ENCODE results near the gene MAP3K5.

MAP3K5 gene

DNA sequence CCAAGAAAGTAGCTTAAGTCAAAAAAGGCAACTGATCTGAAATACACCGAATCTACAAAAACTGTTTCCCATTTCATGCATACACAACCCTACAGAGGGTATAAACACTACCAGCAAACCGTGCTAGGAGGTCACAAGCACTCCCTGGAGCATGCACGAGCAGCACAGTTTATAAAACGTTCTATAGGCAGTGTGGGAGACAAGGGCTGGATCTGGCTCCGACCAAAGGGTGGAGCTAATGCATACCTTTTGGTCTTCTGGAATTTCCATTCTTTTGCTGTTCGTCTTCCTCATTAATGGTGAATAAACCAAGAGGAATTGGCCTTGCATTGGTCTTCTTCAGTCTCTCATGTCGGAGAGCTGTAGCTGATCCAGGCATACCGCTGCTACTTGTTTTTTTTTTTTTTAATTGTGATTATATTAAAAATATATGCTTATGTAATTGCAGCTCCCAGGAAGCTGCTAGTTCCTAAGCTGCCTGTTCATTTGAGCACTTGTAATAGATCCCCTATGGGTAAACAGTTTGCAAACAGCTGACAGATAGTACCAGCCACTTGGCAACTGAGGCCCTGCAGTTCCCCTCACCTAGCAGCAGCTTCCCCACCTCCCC is 266.6 kb downstream of the MAP3K5 start:
- H3K36me3 ChIP-seq (ENCODE audit: control insufficient read depth in 1 of 2, insufficient read depth in 2 of 2, low read length in 2 of 2): no peaks in the 10 kb centered on the region
- H3K4me1 ChIP-seq (ENCODE audit: control insufficient read depth in 1 of 2, insufficient read depth in 2 of 2, low read length in 2 of 2): peaks cover 0 to 10% of the 10 kb centered on the region in 2 donors
- H3K27ac ChIP-seq (ENCODE audit: low read length): no peak overlapping the region
- no peaks in the 10 kb centered on the region for H3K9me3 ChIP-seq (ENCODE audit: control insufficient read depth in 1 of 2, low read length in 2 of 2)
- H3K4me3 ChIP-seq (ENCODE audit: low read depth in 1 of 2, low read length in 2 of 2): peak overlapping the region in 1 of 2 donors; percentile 43
- H3K27me3 ChIP-seq (ENCODE audit: low read depth, low read length): no peaks in the 10 kb centered on the region

DNA sequence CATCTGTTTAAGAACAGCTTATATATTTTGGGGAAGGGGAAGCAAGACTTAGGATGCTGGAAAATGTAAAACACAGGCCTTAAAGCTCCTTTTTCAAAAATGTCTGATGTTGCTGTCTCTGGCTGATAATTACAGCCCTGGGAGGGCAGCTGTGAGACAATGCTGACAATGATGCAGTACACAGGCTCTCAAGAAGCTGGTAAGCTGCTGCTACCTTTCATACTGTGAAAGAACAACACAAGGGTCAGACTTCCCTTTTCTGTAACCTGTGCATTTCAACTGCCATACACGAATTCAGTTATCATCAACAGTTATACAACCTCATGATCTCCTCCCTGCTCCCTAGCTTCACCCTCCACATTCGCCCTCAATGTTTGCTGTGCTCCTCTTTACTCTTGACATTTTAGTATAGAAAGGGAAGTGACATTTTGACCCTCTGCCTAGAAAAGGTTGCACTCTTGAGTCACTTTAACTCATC is 267.3 kb downstream of the MAP3K5 start:
- peaks cover 0 to 10% of the 10 kb centered on the region in 2 donors for H3K4me1 ChIP-seq (ENCODE audit: control insufficient read depth in 1 of 2, insufficient read depth in 2 of 2, low read length in 2 of 2)
- H3K27me3 ChIP-seq (ENCODE audit: low read depth, low read length): no peaks in the 10 kb centered on the region
- H3K27ac ChIP-seq (ENCODE audit: low read length): no peak overlapping the region
- H3K9me3 ChIP-seq (ENCODE audit: control insufficient read depth in 1 of 2, low read length in 2 of 2): no peaks in the 10 kb centered on the region
- H3K4me3 ChIP-seq (ENCODE audit: low read depth in 1 of 2, low read length in 2 of 2): no peak overlapping the region
- H3K36me3 ChIP-seq (ENCODE audit: control insufficient read depth in 1 of 2, insufficient read depth in 2 of 2, low read length in 2 of 2): no peaks in the 10 kb centered on the region

DNA sequence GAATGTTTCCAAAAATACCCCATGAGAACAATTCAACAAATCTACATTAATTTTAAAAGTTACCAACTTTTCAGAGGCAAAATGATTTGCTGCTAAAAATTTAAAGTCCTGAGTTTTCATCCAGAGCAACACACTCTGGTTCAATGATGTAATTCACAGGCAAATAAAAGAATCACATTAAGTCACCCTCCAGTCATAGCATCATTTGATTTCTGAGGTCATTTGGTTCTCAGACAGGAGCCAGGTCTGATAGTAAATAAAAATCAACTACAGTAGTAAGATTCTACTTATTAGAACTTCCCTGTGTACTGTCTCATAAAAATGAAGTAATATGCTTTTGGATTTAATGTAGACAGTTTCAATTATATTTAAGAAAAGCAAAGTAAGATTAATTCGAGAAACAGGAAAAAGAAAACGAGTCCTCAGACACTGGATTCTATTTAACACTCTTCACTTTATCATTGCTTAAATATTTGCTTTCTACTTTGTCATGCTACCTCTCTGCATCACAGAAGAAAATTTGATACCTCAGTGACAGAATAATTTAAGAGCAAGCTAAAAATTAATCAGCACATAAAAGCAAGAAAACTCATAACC is 267.8 kb downstream of the MAP3K5 start:
- H3K9me3 ChIP-seq (ENCODE audit: control insufficient read depth in 1 of 2, low read length in 2 of 2): no peaks in the 10 kb centered on the region
- no peaks in the 10 kb centered on the region for H3K27me3 ChIP-seq (ENCODE audit: low read depth, low read length)
- H3K27ac ChIP-seq (ENCODE audit: low read length): no peak overlapping the region
- peaks cover 0 to 10% of the 10 kb centered on the region in 2 donors for H3K4me1 ChIP-seq (ENCODE audit: control insufficient read depth in 1 of 2, insufficient read depth in 2 of 2, low read length in 2 of 2)
- no peak overlapping the region for H3K4me3 ChIP-seq (ENCODE audit: low read depth in 1 of 2, low read length in 2 of 2)
- H3K36me3 ChIP-seq (ENCODE audit: control insufficient read depth in 1 of 2, insufficient read depth in 2 of 2, low read length in 2 of 2): no peaks in the 10 kb centered on the region

DNA sequence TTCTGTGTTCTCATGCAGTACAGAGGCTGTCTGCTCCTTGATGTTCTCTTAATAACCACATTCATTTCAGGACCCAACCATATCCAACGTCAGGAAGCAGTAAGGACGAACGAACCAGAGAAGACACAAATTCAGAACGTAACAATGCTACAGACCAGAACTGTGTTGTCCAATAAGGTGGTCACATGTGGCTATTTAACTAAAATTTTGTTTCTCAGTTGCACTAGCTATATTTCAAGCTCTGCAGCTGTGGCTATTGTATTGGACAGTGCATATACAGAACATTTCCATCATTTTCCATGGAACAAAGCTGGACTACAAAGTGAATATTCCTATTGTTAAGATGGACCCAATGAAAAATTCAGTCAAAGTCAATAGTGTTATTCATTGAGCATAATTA is 269.1 kb downstream of the MAP3K5 start:
- no peaks in the 10 kb centered on the region for H3K27me3 ChIP-seq (ENCODE audit: low read depth, low read length)
- no peaks in the 10 kb centered on the region for H3K9me3 ChIP-seq (ENCODE audit: control insufficient read depth in 1 of 2, low read length in 2 of 2)
- H3K27ac ChIP-seq (ENCODE audit: low read length): no peak overlapping the region
- no peak overlapping the region for H3K4me3 ChIP-seq (ENCODE audit: low read depth in 1 of 2, low read length in 2 of 2)
- H3K4me1 ChIP-seq (ENCODE audit: control insufficient read depth in 1 of 2, insufficient read depth in 2 of 2, low read length in 2 of 2): peaks cover 0 to 10% of the 10 kb centered on the region in 2 donors
- H3K36me3 ChIP-seq (ENCODE audit: control insufficient read depth in 1 of 2, insufficient read depth in 2 of 2, low read length in 2 of 2): no peaks in the 10 kb centered on the region

DNA sequence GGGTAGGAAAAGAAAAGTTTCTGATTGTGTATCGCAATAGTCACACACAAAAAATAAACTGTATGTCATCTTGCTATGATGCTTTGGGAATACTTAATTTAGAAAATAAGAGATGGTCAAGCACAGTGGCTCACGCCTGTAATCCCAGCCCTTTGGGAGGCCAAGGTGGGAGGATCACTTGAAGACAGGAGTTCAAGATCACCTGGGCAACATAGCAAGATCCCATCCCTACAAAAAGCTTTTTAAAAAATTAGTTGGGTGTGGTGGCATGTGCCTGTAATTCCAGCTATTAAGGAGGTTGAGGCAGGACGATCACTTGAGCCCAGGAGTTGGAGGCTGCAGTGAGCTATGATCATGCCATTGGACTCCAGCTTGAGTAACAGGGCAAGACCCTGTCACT is 269.6 kb downstream of the MAP3K5 start:
- Histone ChIP-seq H3K36me3 (ENCODE audit: control insufficient read depth in 1 of 2, insufficient read depth in 2 of 2, low read length in 2 of 2) (no peaks in the 10 kb centered on the region), H3K4me1 (ENCODE audit: control insufficient read depth in 1 of 2, insufficient read depth in 2 of 2, low read length in 2 of 2) (peaks cover 0 to 10% of the 10 kb centered on the region in 2 donors)

DNA sequence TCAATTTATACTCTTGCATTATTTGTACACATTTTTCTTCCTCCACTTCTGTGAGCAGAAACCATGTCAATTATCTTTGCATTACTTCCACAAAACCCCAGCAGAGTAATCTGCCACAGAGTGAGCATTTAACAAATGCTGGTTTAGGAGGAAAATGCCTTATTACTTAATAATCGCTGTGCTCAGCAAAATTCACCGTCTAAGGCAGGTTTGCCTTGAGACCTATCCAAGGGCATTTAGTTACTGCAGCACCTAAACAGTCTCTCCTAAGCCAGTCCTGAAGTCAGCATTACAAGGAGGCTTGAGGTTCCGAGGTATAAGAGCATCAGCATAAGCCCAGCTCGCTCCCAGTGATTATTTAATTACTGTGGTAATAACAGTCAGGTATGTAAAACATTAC is 270.4 kb downstream of the MAP3K5 start:
- no peak overlapping the region for H3K4me3 ChIP-seq (ENCODE audit: low read depth in 1 of 2, low read length in 2 of 2)

More for the DNA sequence above, 269.6 kb downstream of the MAP3K5 start:
- H3K9me3 ChIP-seq (ENCODE audit: control insufficient read depth in 1 of 2, low read length in 2 of 2): no peaks in the 10 kb centered on the region
- H3K4me3 ChIP-seq (ENCODE audit: low read depth in 1 of 2, low read length in 2 of 2): no peak overlapping the region
- H3K27me3 ChIP-seq (ENCODE audit: low read depth, low read length): no peaks in the 10 kb centered on the region
- no peak overlapping the region for H3K27ac ChIP-seq (ENCODE audit: low read length)

DNA sequence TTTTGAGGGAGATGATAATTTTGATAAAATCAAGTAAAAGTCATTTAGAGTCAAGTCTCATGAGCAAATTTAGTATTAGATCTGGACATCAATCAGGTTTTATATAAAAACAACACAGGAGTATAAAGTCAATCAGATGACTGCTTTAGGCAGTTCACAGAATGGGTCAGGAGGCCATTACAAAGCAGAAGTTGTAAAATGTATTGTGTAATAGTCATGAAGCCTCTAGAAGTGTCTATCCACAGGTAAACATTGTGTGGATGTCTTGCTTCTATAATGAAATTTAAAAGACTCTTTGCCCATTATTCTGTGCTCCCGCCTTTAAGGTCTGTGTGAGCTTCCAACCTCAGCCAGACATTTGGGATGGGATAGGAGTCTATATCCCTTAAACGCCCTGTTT is 270.9 kb downstream of the MAP3K5 start:
- Histone ChIP-seq H3K4me1 (ENCODE audit: control insufficient read depth in 1 of 2, insufficient read depth in 2 of 2, low read length in 2 of 2) (peaks cover 0 to 4% of the 10 kb centered on the region in 2 donors), H3K27me3 (ENCODE audit: low read depth, low read length) (no peaks in the 10 kb centered on the region), H3K9me3 (ENCODE audit: control insufficient read depth in 1 of 2, low read length in 2 of 2) (no peaks in the 10 kb centered on the region), H3K27ac (ENCODE audit: low read length) (no peak overlapping the region), H3K36me3 (ENCODE audit: control insufficient read depth in 1 of 2, insufficient read depth in 2 of 2, low read length in 2 of 2) (no peaks in the 10 kb centered on the region), H3K4me3 (ENCODE audit: low read depth in 1 of 2, low read length in 2 of 2) (no peak overlapping the region)

More for the DNA sequence above, 270.4 kb downstream of the MAP3K5 start:
- H3K27me3 ChIP-seq (ENCODE audit: low read depth, low read length): no peaks in the 10 kb centered on the region
- H3K9me3 ChIP-seq (ENCODE audit: control insufficient read depth in 1 of 2, low read length in 2 of 2): no peaks in the 10 kb centered on the region
- H3K36me3 ChIP-seq (ENCODE audit: control insufficient read depth in 1 of 2, insufficient read depth in 2 of 2, low read length in 2 of 2): no peaks in the 10 kb centered on the region
- peaks cover 0 to 9% of the 10 kb centered on the region in 2 donors for H3K4me1 ChIP-seq (ENCODE audit: control insufficient read depth in 1 of 2, insufficient read depth in 2 of 2, low read length in 2 of 2)
- no peak overlapping the region for H3K27ac ChIP-seq (ENCODE audit: low read length)

DNA sequence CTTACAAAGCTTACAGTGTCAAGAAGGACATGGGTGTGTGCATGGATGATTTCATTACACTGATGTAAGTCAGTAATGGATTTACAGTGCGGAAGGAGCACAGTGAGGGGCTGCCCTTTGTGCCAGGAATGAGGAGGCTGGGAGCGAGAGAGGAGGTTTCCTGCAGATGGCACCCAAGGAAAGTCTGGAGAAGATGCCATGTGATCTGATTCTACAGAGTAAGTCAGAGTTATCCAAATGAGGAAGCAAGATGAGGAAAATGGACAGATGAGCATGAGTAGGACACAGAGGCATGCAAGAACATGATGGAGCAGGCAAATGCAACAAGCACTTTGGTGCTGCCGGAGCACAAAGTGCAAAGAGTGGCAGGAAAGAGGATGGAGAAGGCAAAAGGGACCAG is 271.8 kb downstream of the MAP3K5 start:
- Histone ChIP-seq H3K4me3 (ENCODE audit: low read depth in 1 of 2, low read length in 2 of 2) (no peak overlapping the region), H3K27me3 (ENCODE audit: low read depth, low read length) (no peaks in the 10 kb centered on the region), H3K4me1 (ENCODE audit: control insufficient read depth in 1 of 2, insufficient read depth in 2 of 2, low read length in 2 of 2) (no peaks in the 10 kb centered on the region), H3K27ac (ENCODE audit: low read length) (no peak overlapping the region), H3K9me3 (ENCODE audit: control insufficient read depth in 1 of 2, low read length in 2 of 2) (no peaks in the 10 kb centered on the region), H3K36me3 (ENCODE audit: control insufficient read depth in 1 of 2, insufficient read depth in 2 of 2, low read length in 2 of 2) (no peaks in the 10 kb centered on the region)

DNA sequence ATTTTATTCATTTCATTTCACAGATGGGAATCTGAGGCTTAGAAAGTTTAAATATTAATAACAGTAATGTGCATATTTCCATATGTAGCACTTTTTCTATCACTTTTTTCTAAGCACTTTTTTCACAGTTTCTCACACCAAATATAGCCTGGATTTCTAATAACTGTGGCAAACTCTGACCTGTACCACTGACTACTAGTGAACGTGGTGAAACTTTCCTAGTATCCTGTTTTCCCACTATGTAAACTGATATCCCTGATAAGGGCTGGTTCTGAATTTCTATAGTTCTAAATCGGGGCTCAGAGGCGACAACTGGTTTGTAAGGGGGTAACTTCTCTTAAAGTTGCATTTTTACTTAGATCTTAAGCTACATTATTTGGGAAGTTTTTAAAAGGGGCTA is 274.7 kb downstream of the MAP3K5 start:
- Histone ChIP-seq H3K36me3 (ENCODE audit: control insufficient read depth in 1 of 2, insufficient read depth in 2 of 2, low read length in 2 of 2) (no peaks in the 10 kb centered on the region), H3K4me1 (ENCODE audit: control insufficient read depth in 1 of 2, insufficient read depth in 2 of 2, low read length in 2 of 2) (no peaks in the 10 kb centered on the region), H3K9me3 (ENCODE audit: control insufficient read depth in 1 of 2, low read length in 2 of 2) (no peaks in the 10 kb centered on the region), H3K4me3 (ENCODE audit: low read depth in 1 of 2, low read length in 2 of 2) (no peak overlapping the region), H3K27ac (ENCODE audit: low read length) (no peak overlapping the region), H3K27me3 (ENCODE audit: low read depth, low read length) (no peaks in the 10 kb centered on the region)

DNA sequence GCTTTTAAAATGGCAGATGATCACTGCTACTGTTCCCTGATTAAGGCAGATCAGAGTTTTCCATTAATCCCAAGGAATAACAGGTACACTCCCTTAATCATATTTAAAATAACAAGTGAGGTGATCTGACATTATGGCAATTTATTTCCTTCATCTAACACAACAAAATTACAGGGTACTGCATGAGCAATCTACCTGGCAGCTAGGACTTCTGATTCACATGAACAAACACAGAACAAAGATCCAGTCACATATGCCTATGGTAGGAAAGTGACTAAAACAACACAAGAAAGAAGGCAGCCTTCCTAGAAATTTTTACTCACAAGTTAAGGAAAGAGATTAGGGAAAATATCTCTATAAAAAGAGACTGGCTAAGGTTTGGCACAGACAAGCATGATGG is 275.3 kb downstream of the MAP3K5 start:
- Histone ChIP-seq H3K27ac (ENCODE audit: low read length) (no peak overlapping the region), H3K36me3 (ENCODE audit: control insufficient read depth in 1 of 2, insufficient read depth in 2 of 2, low read length in 2 of 2) (no peaks in the 10 kb centered on the region), H3K27me3 (ENCODE audit: low read depth, low read length) (no peaks in the 10 kb centered on the region), H3K9me3 (ENCODE audit: control insufficient read depth in 1 of 2, low read length in 2 of 2) (no peaks in the 10 kb centered on the region), H3K4me1 (ENCODE audit: control insufficient read depth in 1 of 2, insufficient read depth in 2 of 2, low read length in 2 of 2) (no peaks in the 10 kb centered on the region), H3K4me3 (ENCODE audit: low read depth in 1 of 2, low read length in 2 of 2) (no peak overlapping the region)

DNA sequence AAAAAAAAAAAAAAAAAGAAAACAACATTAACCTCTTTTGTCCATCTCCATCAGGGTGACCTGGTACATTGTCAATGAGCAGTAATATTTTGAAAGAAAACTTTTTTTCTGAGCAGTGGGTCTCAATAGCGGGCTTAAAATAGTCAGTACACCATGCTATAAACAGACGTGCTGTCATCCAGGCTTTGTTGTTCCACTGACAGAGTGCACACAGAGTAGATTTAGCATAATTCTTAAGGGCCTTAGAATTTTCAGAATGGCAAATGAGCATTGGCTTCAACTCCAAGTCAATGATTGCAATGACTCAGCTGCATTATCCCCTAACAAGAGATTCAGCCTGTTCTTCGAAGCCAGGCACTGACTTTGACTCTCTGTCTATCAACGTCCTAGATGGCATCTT is 277.7 kb downstream of the MAP3K5 start:
- Histone ChIP-seq H3K27ac (ENCODE audit: low read length) (no peak overlapping the region), H3K4me1 (ENCODE audit: control insufficient read depth in 1 of 2, insufficient read depth in 2 of 2, low read length in 2 of 2) (no peaks in the 10 kb centered on the region), H3K4me3 (ENCODE audit: low read depth in 1 of 2, low read length in 2 of 2) (no peak overlapping the region), H3K27me3 (ENCODE audit: low read depth, low read length) (no peaks in the 10 kb centered on the region), H3K36me3 (ENCODE audit: control insufficient read depth in 1 of 2, insufficient read depth in 2 of 2, low read length in 2 of 2) (no peaks in the 10 kb centered on the region), H3K9me3 (ENCODE audit: control insufficient read depth in 1 of 2, low read length in 2 of 2) (no peaks in the 10 kb centered on the region)

DNA sequence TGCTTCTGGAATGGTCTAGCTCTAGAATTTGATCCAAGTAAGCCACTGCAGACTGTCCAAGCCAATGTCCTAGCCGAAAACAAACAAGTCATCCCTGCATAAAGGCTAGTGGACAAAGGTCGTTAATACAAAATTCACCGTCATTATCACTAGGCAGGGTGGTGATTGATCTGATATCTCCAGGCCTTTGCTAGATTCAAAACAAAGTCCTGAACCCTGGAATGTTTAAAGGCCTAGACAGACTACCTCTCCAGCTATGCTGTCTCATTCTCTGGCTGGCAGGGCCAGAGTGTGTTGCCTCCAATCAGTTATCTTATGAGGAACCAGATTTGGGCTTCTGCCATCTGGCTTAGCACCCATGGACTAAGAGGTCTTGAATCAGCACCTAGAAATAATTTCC is 280.4 kb downstream of the MAP3K5 start:
- no peak overlapping the region for H3K4me3 ChIP-seq (ENCODE audit: low read depth in 1 of 2, low read length in 2 of 2)
- H3K9me3 ChIP-seq (ENCODE audit: control insufficient read depth in 1 of 2, low read length in 2 of 2): no peaks in the 10 kb centered on the region
- no peaks in the 10 kb centered on the region for H3K4me1 ChIP-seq (ENCODE audit: control insufficient read depth in 1 of 2, insufficient read depth in 2 of 2, low read length in 2 of 2)
- no peaks in the 10 kb centered on the region for H3K36me3 ChIP-seq (ENCODE audit: control insufficient read depth in 1 of 2, insufficient read depth in 2 of 2, low read length in 2 of 2)
- no peaks in the 10 kb centered on the region for H3K27me3 ChIP-seq (ENCODE audit: low read depth, low read length)
- no peak overlapping the region for H3K27ac ChIP-seq (ENCODE audit: low read length)

Data from muscle layer of duodenum (tissue), 2 donors.